PC-3 (cell line): Measurements from ENCODE around the gene PPFIBP2. TPM values are rescaled to one million over a fixed set of nuclear protein-coding genes. Genes with fewer than 3 reads are reported as not detected.

Experiments used
- ATAC-seq: fragments of 200-7000 bp; cut with Tn5 transposase; 2 replicates; pipeline ENCODE4 v1.9.1; 2020; ENCODE audit warnings: mild to moderate bottlenecking, moderate library complexity
- BruUV-seq: library from RNA; stranded (reverse); fragments of 400-500 nt; replicated peaks from 2 replicates; lab custom pipeline; 2021; lab: Mats Ljungman, UMichigan
- CTCF ChIA-PET: fragments of 300-600 bp; sonication (Branson Sonifier 250); formaldehyde crosslinking; loops from one replicate; lab custom pipeline; 2022; ENCODE audit warnings: antibody characterized with exemption; lab: Charles Lee
- POLR2A ChIA-PET: fragments of 300-600 bp; sonication (Branson Sonifier 250); formaldehyde crosslinking; loops from one replicate; lab custom pipeline; 2022; ENCODE audit warnings: antibody characterized with exemption; ENCODE audit not compliant: unreplicated experiment; lab: Charles Lee
- DNase-seq: peaks from one replicate; pipeline ENCODE4 v3.0.0-alpha.2; 2015
- H2AFZ ChIP-seq: fragments of 300-600 bp; sonication (generic); 2 replicates; pipeline ENCODE4 v1.6.0; 2016; ENCODE audit warnings: antibody characterized with exemption, low read length
- H3F3A ChIP-seq: fragments of 300-600 bp; sonication (generic); one replicate; pipeline ENCODE4 v1.6.0; 2017; ENCODE audit warnings: antibody characterized with exemption, low read length, control low read depth, mild to moderate bottlenecking; ENCODE audit not compliant: unreplicated experiment
- H3K27ac ChIP-seq: fragments of 300-600 bp; sonication (generic); 2 replicates; pipeline ENCODE4 v1.5.1; 2016; ENCODE audit warnings: mild to moderate bottlenecking, low read length
- H3K27me3 ChIP-seq: fragments of 300-600 bp; sonication (generic); 2 replicates; pipeline ENCODE4 v1.6.1; 2016; ENCODE audit warnings: low read length, mixed read lengths
- H3K36me3 ChIP-seq: fragments of 300-600 bp; sonication (generic); 2 replicates; pipeline ENCODE4 v1.6.1; 2016; ENCODE audit warnings: low read depth, mixed run types, low read length, mixed read lengths
- H3K4me1 ChIP-seq: fragments of 300-600 bp; sonication (generic); 2 replicates; pipeline ENCODE4 v1.5.1; 2016; ENCODE audit warnings: low read length; ENCODE audit not compliant: insufficient read depth
- H3K4me2 ChIP-seq: fragments of 300-600 bp; sonication (generic); 2 replicates; pipeline ENCODE4 v1.6.0; 2016; ENCODE audit warnings: low read length
- H3K4me3 ChIP-seq: fragments of 300-600 bp; sonication (generic); 2 replicates; pipeline ENCODE4 v1.5.1; 2016; ENCODE audit warnings: mild to moderate bottlenecking, low read length, mixed read lengths
- H3K79me2 ChIP-seq: fragments of 300-600 bp; sonication (generic); 2 replicates; pipeline ENCODE4 v1.6.1; 2017; ENCODE audit warnings: low read length, mixed read lengths
- H3K9ac ChIP-seq: fragments of 300-600 bp; sonication (generic); 2 replicates; pipeline ENCODE4 v1.6.0; 2016; ENCODE audit warnings: mild to moderate bottlenecking, low read length
- H3K9me2 ChIP-seq: fragments of 300-600 bp; sonication (generic); replicated peaks from 2 replicates; pipeline ENCODE4 v1.6.1; 2016; ENCODE audit warnings: mixed run types, low read length, mixed read lengths
- H3K9me3 ChIP-seq: fragments of 300-600 bp; sonication (generic); 2 replicates; pipeline ENCODE4 v1.6.1; 2016; ENCODE audit warnings: low read length, mixed read lengths
- H4K20me1 ChIP-seq: fragments of 300-600 bp; sonication (generic); 2 replicates; pipeline ENCODE4 v1.6.1; 2016; ENCODE audit warnings: low read length, mixed read lengths
- CTCF ChIP-seq: fragments of 300-600 bp; sonication (generic); conservative IDR thresholded peaks from 2 replicates; pipeline ENCODE4 v1.5.1; 2017; ENCODE audit warnings: antibody characterized with exemption, low read depth, mild to moderate bottlenecking, low read length
- EZH2 ChIP-seq: fragments of 300-600 bp; sonication (generic); IDR thresholded peaks from one replicate; pipeline ENCODE4 v1.6.1; 2017; ENCODE audit warnings: antibody characterized with exemption, mild to moderate bottlenecking, low read length; ENCODE audit not compliant: unreplicated experiment
- EZH2phosphoT487 ChIP-seq: fragments of 300-600 bp; sonication (generic); IDR thresholded peaks from 2 replicates; pipeline ENCODE4 v1.6.1; 2018; ENCODE audit warnings: mild to moderate bottlenecking, antibody characterized with exemption, low read length, borderline replicate concordance
- intact Hi-C: fragments of 100-400 bp; cut with micrococcal nuclease; formaldehyde crosslinking; loops from 2 replicates; pipeline ENCODE4 v1.9.0; 2023
- total RNA-seq: library from RNA; depleted of rRNA; stranded (reverse); fragments of >200 nt; gene quantifications from 2 replicates; pipeline ENCODE4 v1.2.3, GENCODE V29; 2014

PPFIBP2 gene
- total RNA-seq, 1 experiment from 2014 or later, result 3.2 TPM

GRCh38 chr11:7590529-7590928 lies 76.7 kb downstream of the PPFIBP2 start:
- Histone ChIP-seq H3K4me1 (peaks cover 6% of the 10 kb centered on the region; the same call in 1 of the 2 replicates), H3K9ac (no peak overlapping the region), H3K79me2 (no peaks in the 10 kb centered on the region), H3K9me2 (no peaks in the 10 kb centered on the region), H3K9me3 (no peaks in the 10 kb centered on the region), H3K27ac (no peak overlapping the region), H4K20me1 (no peaks in the 10 kb centered on the region), H3K27me3 (no peaks in the 10 kb centered on the region), H3K4me2 (no peak overlapping the region), H3K4me3 (no peak overlapping the region), H3F3A (no peaks in the 10 kb centered on the region), H3K36me3 (no peaks in the 10 kb centered on the region), H2AFZ (no peak overlapping the region)
- no peak for TF ChIP-seq EZH2phosphoT487
- no peak for TF ChIP-seq EZH2
- TF ChIP-seq CTCF, result no peak
- BruUV-seq, result no TSS peak
- DNase-seq (no peak), ATAC-seq (no peak)
- ChIA-PET POLR2A (no interaction called here), CTCF (no interaction called here)
- intact Hi-C loops, result no loop called here

- ATAC-seq (no peak), DNase-seq (no peak)
- H3K27me3 ChIP-seq, result no peaks in the 10 kb centered on the region
- H3K4me1 ChIP-seq, result peaks cover 4% of the 10 kb centered on the region; the same call in 1 of the 2 replicates
- no peak overlapping the region for H3K4me2 ChIP-seq
- CTCF ChIA-PET, result no interaction called here
- H3K27ac ChIP-seq, result no peak overlapping the region
- intact Hi-C loops, result no loop called here
- no peaks in the 10 kb centered on the region for H3K9me2 ChIP-seq
- H3K9ac ChIP-seq, result no peak overlapping the region
- no peaks in the 10 kb centered on the region for H3K36me3 ChIP-seq
- no peak overlapping the region for H2AFZ ChIP-seq
- no TSS peak for BruUV-seq
- no peak overlapping the region for H3K4me3 ChIP-seq
- POLR2A ChIA-PET, result no interaction called here
- no peak for TF ChIP-seq CTCF
- TF ChIP-seq EZH2, result no peak
- TF ChIP-seq EZH2phosphoT487, result no peak
- no peaks in the 10 kb centered on the region for H3K79me2 ChIP-seq
- no peaks in the 10 kb centered on the region for H3K9me3 ChIP-seq
- H4K20me1 ChIP-seq, result no peaks in the 10 kb centered on the region
- H3F3A ChIP-seq, result no peaks in the 10 kb centered on the region
Measured at GRCh38 chr11:7591107-7591894, 77.5 kb downstream of the PPFIBP2 start.

GRCh38 chr11:7591987-7592386 lies 78.2 kb downstream of the PPFIBP2 start:
- Histone ChIP-seq H3K27ac (no peak overlapping the region), H3K9me2 (no peaks in the 10 kb centered on the region), H3K9me3 (no peaks in the 10 kb centered on the region), H3F3A (no peaks in the 10 kb centered on the region), H3K9ac (no peak overlapping the region), H3K27me3 (no peaks in the 10 kb centered on the region), H3K4me1 (peaks cover 6% of the 10 kb centered on the region), H3K36me3 (no peaks in the 10 kb centered on the region), H3K4me3 (no peak overlapping the region), H2AFZ (no peak overlapping the region), H4K20me1 (no peaks in the 10 kb centered on the region), H3K4me2 (no peak overlapping the region), H3K79me2 (no peaks in the 10 kb centered on the region)
- ChIA-PET CTCF (no interaction called here), POLR2A (no interaction called here)
- ATAC-seq (no peak), DNase-seq (no peak)
- no peak for TF ChIP-seq EZH2phosphoT487
- no TSS peak for BruUV-seq
- intact Hi-C loops, result no loop called here
